Astrocyte (in vitro differentiated cells and primary cell): ENCODE measurements around the gene ZNF225. TPM values are rescaled to one million over a fixed set of nuclear protein-coding genes. Genes with fewer than 3 reads are reported as not detected.

Experiments used
- DNase-seq: peaks from one replicate; pipeline ENCODE4 v3.0.0-alpha.2; 2010; ENCODE audit warnings: low read depth
- FAIRE-seq: peaks from 2 replicates; lab custom pipeline; 2011; peaks lifted over from hg19 to GRCh38; lab: Jason Lieb, UNC
- H2AFZ ChIP-seq: 2 replicates; pipeline ENCODE4 v1.6.0; 2012; ENCODE audit warnings: low read depth, low read length, inconsistent platforms
- H3K27ac ChIP-seq: 2 replicates; pipeline ENCODE4 v1.5.1; 2011; ENCODE audit warnings: low read depth, low read length, inconsistent platforms
- H3K27me3 ChIP-seq: 2 replicates; pipeline ENCODE4 v1.6.0; 2011; ENCODE audit warnings: low read length, inconsistent platforms; ENCODE audit not compliant: insufficient read depth
- H3K36me3 ChIP-seq: 2 replicates; pipeline ENCODE4 v1.5.1; 2011; ENCODE audit warnings: low read length, inconsistent platforms; ENCODE audit not compliant: insufficient read depth
- H3K4me1 ChIP-seq: 2 replicates; pipeline ENCODE4 v1.5.1; 2011; ENCODE audit warnings: low read length, inconsistent platforms; ENCODE audit not compliant: insufficient read depth
- H3K4me2 ChIP-seq: 2 replicates; pipeline ENCODE4 v1.6.0; 2012; ENCODE audit warnings: low read length, inconsistent platforms
- H3K4me3 ChIP-seq: 2 replicates; pipeline ENCODE4 v1.5.1; 2011; ENCODE audit warnings: low read depth, mild to moderate bottlenecking, low read length, inconsistent platforms; ENCODE audit not compliant: insufficient read depth
- H3K79me2 ChIP-seq: 2 replicates; pipeline ENCODE4 v1.6.0; 2012; ENCODE audit warnings: mild to moderate bottlenecking, low read length, inconsistent platforms; ENCODE audit not compliant: insufficient read depth
- H3K9ac ChIP-seq: 2 replicates; pipeline ENCODE4 v1.6.0; 2012; ENCODE audit warnings: mild to moderate bottlenecking, low read length, inconsistent platforms
- H3K9me3 ChIP-seq: 2 replicates; pipeline ENCODE4 v1.5.1; 2012; ENCODE audit warnings: low read depth, mild to moderate bottlenecking, low read length, inconsistent platforms; ENCODE audit not compliant: insufficient read depth
- H4K20me1 ChIP-seq: 2 replicates; pipeline ENCODE4 v1.6.0; 2012; ENCODE audit warnings: low read length, inconsistent platforms; ENCODE audit not compliant: insufficient read depth
- H3K27ac Mint-ChIP-seq: one replicate; pipeline ENCODE4 v1.8.0; 2021; ENCODE audit warnings: mild to moderate bottlenecking, mixed read lengths; ENCODE audit not compliant: unreplicated experiment
- H3K27me3 Mint-ChIP-seq: one replicate; pipeline ENCODE4 v1.8.0; 2021; ENCODE audit warnings: low read depth, mixed read lengths; ENCODE audit not compliant: unreplicated experiment
- H3K36me3 Mint-ChIP-seq: one replicate; pipeline ENCODE4 v1.8.0; 2021; ENCODE audit warnings: low read depth, mixed read lengths; ENCODE audit not compliant: unreplicated experiment
- H3K4me1 Mint-ChIP-seq: one replicate; pipeline ENCODE4 v1.8.0; 2021; ENCODE audit warnings: low read depth, mixed read lengths; ENCODE audit not compliant: unreplicated experiment
- H3K4me3 Mint-ChIP-seq: one replicate; pipeline ENCODE4 v1.8.0; 2021; ENCODE audit warnings: mild to moderate bottlenecking, moderate library complexity, mixed read lengths; ENCODE audit not compliant: unreplicated experiment
- H3K9me3 Mint-ChIP-seq: one replicate; pipeline ENCODE4 v1.8.0; 2021; ENCODE audit warnings: mild to moderate bottlenecking, mixed read lengths; ENCODE audit not compliant: unreplicated experiment
- CTCF ChIP-seq: IDR thresholded peaks from 2 replicates; pipeline ENCODE4 v1.5.1; 2011; ENCODE audit warnings: low read depth, mild to moderate bottlenecking, inconsistent platforms, low read length, moderate library complexity; ENCODE audit not compliant: insufficient read depth
- EZH2 ChIP-seq: IDR thresholded peaks from 2 replicates; pipeline ENCODE4 v1.6.1; 2012; ENCODE audit warnings: mild to moderate bottlenecking, low read length, inconsistent platforms; ENCODE audit not compliant: insufficient read depth
- total RNA-seq: library from RNA; stranded (reverse); gene quantifications from 2 replicates; pipeline ENCODE4 v1.2.1, GENCODE V29; 2021

ZNF225 gene
- total RNA-seq, 1 donor from 2014 or later: 4.7 TPM

GRCh38 chr19:44071824-44072542 lies 41.2 kb upstream of the ZNF225 start, which contains the start of gene ZNF284:
Gene ZNF284, plus strand, starts transcription at chr19:44072159. Its CDS starts 4,231 bp downstream, at chr19:44076390.
- TF ChIP-seq EZH2: no peak
- no peak for TF ChIP-seq CTCF
- H4K20me1 ChIP-seq: no peaks in the 10 kb centered on the region
- peak within 1 kb of the TSS; percentile 6 for H3K27ac ChIP-seq
- H3K9me3 ChIP-seq: peaks cover 4% of the 10 kb centered on the region
- H2AFZ ChIP-seq: peak within 1 kb of the TSS; percentile 100
- H3K4me3 ChIP-seq: peak within 1 kb of the TSS; percentile 96
- DNase-seq (peak; percentile 88), FAIRE-seq (peak; percentile 66)
- peak within 1 kb of the TSS; percentile 90 for H3K4me2 ChIP-seq
- Mint-ChIP-seq H3K4me1 (peaks cover 4% of the 10 kb centered on the region), H3K4me3 (peak within 1 kb of the TSS; percentile 92), H3K27ac (peak within 1 kb of the TSS; percentile 75), H3K36me3 (peaks cover 12% of the 10 kb centered on the region), H3K9me3 (peaks cover 8% of the 10 kb centered on the region), H3K27me3 (no peaks in the 10 kb centered on the region)
- H3K36me3 ChIP-seq: peaks cover under 1% of the 10 kb centered on the region
- no peaks in the 10 kb centered on the region for H3K4me1 ChIP-seq
- no peaks in the 10 kb centered on the region for H3K27me3 ChIP-seq
- peaks cover 4% of the 10 kb centered on the region for H3K79me2 ChIP-seq
- peak within 1 kb of the TSS; percentile 75 for H3K9ac ChIP-seq

GRCh38 chr19:44072543-44073401 lies 40.4 kb upstream of the ZNF225 start:
- no peak for FAIRE-seq
- Mint-ChIP-seq H3K9me3 (peaks cover 4% of the 10 kb centered on the region), H3K4me1 (peaks cover 4% of the 10 kb centered on the region), H3K4me3 (peak overlapping the region; percentile 92), H3K36me3 (peaks cover 9% of the 10 kb centered on the region), H3K27ac (no peak overlapping the region), H3K27me3 (no peaks in the 10 kb centered on the region)
- peaks cover 4% of the 10 kb centered on the region for H3K79me2 ChIP-seq
- no peaks in the 10 kb centered on the region for H3K4me1 ChIP-seq
- no peaks in the 10 kb centered on the region for H4K20me1 ChIP-seq
- H3K36me3 ChIP-seq: no peaks in the 10 kb centered on the region
- H3K9me3 ChIP-seq: no peaks in the 10 kb centered on the region
- peak overlapping the region; percentile 90 for H3K4me2 ChIP-seq
- peak overlapping the region; percentile 96 for H3K4me3 ChIP-seq
- DNase-seq: no peak
- no peaks in the 10 kb centered on the region for H3K27me3 ChIP-seq
- TF ChIP-seq EZH2: no peak
- no peak for TF ChIP-seq CTCF
- peak overlapping the region; percentile 75 for H3K9ac ChIP-seq
- no peak overlapping the region for H3K27ac ChIP-seq
- H2AFZ ChIP-seq: peak overlapping the region; percentile 100
